HG02943 (cell line): ENCODE data around the gene SFTPB.
"Not testable (repeated sequence)": the region's sequence is repeated elsewhere in the genome, so short reads cannot be mapped to it uniquely, and the experiment has no call there.

Experiments
- ATAC-seq: cut with Tn5 transposase; IDR thresholded peaks from one replicate; pipeline ENCODE4 v1.9.1; 2021; ENCODE audit warnings: mild to moderate bottlenecking, low read depth, moderate library complexity; ENCODE audit not compliant: unreplicated experiment

Gene SFTPB

GRCh38 chr2:85668009-85668856 lies at the start of gene SFTPB:
Gene SFTPB (minus strand): TSS chr2:85668199. CDS start chr2:85668183, 16 bp downstream.
- ATAC-seq, result no peak

DNA sequence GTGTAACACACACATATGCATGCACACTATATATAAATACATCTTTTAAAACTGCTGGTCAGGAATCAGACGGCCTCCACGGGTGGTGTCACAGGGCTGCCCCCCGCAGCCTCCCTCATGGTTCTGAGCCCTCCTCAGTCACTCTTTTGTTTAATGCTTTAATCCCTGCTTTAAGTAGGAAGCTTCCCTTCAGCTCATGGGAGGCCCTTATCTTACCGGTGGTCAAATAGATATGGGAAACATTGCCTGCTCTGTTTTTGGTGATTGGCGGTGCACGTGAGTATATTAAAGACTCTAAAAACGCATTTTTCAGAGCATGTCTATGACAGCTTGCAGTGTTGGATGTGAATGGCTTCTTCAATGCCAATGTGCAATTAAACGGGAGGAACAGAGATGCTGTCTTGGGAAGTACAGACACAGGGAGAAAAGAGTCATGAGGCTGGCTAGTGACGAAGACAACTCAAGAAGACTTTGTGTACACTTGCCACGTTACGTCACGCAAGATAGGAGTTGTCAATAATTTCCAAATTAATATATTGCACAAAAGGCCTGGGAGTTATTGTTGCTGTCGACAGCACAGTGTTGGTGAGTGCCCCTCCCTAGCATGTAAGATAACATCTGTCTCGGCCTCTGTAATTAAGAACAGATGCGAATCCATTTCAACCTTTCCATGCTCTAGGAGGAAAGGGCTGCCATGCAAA lies 49.5 kb upstream of the SFTPB start:
- ATAC-seq, result no peak

GRCh38 chr2:85716346-85716914 lies 48.4 kb upstream of the SFTPB start:
- ATAC-seq, result no peak

DNA sequence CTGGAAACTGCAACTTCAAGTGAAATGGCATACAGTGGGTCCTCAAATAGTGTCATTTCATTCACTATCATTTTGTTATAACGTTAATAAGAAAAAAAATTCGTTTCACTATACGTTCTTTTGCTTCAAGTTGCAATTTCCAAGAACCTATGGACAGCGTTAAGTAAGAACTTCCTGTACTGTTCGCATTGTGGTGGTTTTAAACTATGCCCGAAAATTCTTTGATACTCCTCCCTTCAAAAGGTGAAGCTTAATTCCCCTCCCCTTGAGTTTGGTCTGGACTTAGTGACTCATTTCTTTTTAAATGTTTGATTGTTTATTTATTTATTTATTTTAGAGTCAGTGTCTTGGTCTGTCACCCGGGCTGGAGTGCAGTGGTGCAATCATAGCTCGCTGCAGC lies 46.8 kb upstream of the SFTPB start:
- no peak for ATAC-seq

DNA sequence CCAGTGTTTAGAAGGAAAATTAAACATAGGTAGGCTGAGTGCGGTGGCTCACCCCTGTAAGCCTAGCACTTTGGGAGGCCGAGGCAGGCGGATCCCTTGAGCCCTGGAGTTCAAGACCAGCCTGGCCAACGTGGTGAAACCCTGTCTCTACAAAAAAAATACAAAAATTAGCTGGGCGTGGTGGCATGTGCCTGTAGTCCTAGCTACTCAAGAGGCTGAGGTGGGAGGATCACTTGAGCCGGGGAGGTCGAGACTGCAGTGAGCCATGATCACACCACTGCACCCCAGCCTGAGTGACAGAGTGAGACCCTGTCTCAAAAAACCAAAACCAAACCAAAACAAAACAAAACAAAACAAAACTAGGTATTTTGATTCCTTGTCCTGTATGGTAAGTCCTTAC lies 46.4 kb upstream of the SFTPB start:
- not testable (repeated sequence) for ATAC-seq

DNA sequence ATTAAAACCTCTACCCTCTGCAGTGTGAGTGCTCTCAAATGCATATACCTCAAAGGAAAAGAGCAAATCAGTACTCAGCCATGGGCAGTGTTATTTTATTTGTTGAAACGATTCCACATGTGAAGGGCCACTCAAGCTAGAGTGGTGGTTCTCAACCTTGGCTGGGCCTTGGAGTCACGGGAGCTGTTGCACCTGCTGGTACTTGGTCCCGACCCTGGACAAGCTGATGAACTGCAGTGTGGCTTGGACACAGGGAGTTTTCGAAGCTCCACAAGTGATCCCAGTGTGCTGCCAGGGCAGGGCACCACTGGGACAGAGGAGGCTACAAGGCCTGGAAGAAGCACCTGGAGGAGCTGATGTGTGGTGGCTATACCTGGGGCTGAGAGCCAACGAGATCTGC lies 45.8 kb upstream of the SFTPB start:
- ATAC-seq, result no peak

DNA sequence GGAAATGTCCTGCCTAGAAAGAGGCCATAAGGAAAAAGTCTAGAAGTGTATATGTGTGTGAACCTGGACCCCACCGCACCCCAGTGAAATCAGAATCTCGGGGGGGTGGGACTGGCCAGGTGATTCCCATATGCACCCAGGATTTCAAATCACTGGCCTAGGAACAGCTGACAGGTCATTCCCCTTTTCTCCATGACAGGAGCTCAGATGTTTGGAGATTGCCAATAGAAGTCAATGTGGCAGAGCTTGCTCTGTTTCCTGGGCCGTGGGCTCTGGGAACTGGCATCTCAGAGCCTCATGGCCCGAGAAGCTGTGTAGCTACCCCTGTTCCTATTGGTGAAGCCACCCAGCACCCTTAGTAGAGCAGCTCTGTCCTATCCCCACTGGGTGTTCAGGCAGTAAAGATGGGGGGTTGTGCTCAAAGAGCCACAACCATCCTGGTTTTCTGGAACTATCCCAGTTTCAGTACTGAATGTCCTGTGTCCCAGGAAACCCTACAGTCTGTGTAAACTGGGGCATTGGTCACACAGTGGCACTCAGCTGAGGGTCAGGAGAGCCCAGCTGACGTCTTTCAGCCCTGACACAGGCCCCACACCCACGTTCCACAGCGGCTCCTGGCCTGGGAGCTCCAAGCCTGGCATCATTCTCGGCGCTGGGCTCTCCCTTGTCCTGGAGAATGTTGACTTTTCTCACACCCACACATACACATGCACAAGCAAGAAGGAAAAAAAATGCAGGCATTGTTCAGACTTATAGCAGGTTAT lies 45.0 kb upstream of the SFTPB start:
- ATAC-seq, result no peak

DNA sequence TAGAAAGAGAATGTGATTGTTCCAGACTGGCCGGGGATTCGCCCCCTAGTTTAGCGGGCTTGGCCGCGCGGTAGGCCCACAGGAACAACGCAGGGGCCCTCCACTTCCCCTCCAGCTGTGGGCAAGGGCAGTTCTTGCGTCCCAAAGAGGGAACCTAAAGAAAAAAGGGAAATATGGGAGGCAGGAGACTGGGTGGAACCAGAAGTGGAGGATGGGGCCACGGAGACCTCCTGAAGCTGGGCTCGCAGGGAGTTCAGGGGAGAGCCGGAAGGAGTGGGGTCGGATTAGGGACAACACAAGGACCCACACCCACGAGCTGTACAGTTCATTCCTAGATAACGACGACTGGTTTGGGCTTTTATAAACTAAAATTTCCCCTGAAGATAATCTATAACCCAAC lies 44.3 kb upstream of the SFTPB start:
- no peak for ATAC-seq

DNA sequence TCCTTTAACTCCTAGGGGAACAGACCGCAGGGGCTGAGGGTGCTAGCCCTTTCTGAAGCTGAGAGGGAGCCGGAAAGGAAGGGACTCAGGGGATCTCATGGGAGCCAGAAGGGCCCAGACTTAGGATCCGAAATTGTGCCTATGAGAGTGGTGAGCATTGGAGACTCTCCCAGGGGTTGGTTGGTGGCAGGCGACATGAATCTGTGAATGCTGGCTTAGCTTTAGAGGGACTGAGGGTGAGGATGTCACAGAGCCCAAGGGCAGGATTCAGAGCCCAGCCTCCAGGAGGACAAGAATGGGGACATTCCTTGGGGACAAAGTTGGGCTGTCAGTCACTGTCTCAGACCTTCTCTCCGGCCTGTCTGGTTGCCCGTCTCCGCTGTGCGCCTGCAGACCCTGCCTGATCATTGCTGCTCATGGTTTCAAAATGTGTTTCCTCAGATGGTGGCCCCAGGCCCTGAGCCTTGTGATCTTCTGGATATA lies 43.6 kb upstream of the SFTPB start:
- no peak for ATAC-seq

DNA sequence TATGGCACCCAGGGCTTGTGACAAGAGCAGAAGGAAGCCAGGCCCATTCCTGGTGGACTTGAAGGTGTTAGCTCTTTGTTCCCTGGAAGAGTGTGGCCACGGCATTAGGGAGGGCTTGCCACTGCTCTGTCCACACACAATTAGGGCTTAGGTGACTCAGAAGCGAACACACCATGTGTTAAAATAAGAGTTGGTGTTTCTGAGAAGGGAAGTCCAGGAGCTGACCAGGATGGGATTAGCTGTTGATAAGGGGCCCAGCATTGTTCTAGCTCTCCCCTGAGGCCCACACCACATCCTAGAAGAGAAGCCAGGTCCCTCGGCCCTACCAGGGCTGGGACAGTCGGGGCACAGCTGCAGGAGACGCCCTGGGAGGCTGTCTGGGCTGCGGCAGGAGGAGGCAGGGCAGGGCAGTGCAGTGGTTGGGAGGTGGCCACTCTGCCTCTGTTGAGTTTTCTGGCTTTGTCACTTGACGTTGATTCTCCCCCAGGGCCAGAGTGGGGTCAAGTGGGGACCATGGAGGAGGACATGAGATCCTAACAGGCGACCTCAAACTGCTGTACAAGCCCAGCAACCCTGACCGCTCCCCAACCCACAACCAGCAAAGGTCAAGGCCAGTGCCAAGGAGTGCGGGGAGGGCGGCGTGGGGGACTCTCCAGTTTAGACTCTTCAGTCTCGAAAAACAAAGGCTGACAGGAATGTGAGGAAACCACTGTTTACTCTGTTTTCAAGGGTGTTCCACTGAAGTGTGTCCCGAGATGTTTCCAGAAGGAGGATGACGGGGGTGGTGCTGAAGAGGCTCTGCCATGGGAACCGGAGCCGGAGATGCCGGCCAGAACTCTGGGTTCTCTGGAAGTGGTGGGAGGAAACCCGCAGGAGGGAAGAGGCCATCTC lies 42.9 kb upstream of the SFTPB start:
- ATAC-seq, result no peak

GRCh38 chr2:85709401-85709811 lies 41.4 kb upstream of the SFTPB start:
- ATAC-seq, result no peak

DNA sequence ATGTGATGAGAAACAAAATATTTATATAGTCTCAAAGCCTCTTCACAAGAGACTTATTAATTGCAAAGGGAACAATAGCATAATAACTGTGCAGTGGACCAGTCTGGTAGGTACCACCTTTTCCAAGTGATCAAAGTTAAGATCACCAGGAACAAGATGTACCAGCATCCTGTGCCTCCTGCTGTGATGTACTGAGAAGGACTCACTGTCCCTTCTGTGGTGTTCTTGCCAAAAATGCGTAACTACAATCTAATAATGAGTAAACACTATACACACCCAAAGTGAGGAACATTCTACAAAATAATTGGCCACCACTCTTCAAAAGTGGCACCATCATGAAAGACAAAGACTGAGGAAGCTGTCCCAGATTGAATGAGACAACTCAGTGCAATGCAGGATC lies 40.6 kb upstream of the SFTPB start:
- no peak for ATAC-seq

DNA sequence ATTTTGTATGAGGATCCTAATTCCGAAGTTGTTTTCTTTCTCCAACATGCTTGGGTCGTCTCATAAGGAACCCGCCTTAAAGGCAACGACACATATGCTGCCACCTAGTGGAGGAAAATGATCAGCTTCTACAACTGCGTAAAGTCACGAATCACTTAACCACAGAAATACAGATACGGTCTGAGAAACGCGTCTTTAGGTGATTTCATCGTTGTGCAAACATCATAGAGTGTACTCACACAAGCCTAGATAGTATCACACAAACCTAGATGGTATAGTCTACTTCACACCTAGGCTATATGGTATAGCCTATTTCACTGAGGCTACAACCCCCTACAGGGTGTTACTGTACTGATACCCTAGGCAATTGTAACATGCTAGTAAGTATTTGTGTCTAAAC lies 39.3 kb upstream of the SFTPB start:
- no peak for ATAC-seq

GRCh38 chr2:85706599-85707296 lies 38.7 kb upstream of the SFTPB start:
- no peak for ATAC-seq

GRCh38 chr2:85706063-85706462 lies 38.1 kb upstream of the SFTPB start:
- no peak for ATAC-seq

DNA sequence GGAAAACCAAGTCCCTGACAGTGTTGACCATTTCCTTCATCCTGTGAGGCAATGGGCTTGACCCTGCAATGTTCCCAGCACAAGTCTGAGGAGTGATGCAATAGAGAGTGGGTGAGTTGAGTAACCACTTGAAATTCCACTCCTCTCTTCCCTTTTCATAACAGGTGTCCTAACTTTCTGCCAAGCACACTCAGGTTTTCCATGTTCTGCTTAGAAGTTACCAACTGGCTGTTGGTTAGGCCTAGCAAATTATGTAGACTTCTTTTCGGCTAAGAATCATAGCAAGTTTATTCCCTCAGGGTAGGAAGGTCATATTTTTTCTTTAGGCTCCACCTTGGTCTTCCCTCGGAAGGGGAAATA lies 37.7 kb upstream of the SFTPB start:
- ATAC-seq, result no peak

- ATAC-seq, result no peak
Observed at GRCh38 chr2:85704800-85705679, 37.0 kb upstream of the SFTPB start.

- ATAC-seq, result no peak
Observed at GRCh38 chr2:85704038-85704437, 36.0 kb upstream of the SFTPB start.
